ENCODE measurements around the gene SEMA6B.

Gene SEMA6B

DNA sequence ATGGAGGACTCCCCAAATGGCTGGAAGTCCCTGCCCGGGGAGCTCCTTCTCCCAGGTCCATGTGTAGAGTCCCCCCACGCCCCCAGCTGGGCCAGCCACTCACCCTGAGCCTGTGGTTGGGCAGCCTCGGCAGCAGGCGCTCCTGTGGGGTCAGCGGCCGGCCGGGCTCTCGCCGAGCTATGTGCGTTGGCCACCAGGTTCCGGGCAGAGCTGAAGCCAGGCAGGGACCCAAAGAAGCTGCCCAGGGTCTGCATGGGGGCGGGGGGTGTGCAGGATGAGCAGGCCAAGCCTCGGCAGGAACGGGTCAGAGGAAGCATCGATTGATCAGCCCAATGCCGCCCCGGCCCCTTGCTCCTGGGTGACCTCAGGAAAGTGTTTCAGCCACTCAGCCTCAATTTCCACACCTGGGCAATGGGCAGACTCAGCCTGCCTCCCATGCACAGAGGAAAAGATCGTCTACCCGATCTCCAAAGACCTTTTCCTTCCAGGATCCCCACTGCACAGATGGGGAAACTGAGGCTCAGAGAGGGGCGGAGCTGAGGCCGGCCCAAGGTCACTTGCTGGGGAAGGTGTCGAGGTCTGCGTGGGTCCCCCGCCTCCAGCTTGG lies 41.9 kb downstream of the SEMA6B start:
- Mint-ChIP-seq H3K36me3 (ENCODE audit: low read depth) (no peaks in the 10 kb centered on the region), H3K4me1 (peaks cover 11% of the 10 kb centered on the region), H3K9me3 (no peaks in the 10 kb centered on the region), H3K4me3 (no peak overlapping the region), H3K27me3 (ENCODE audit: low read depth) (peaks cover 4% of the 10 kb centered on the region), H3K27ac (no peak overlapping the region)
- TF ChIP-seq, protein P1, sequence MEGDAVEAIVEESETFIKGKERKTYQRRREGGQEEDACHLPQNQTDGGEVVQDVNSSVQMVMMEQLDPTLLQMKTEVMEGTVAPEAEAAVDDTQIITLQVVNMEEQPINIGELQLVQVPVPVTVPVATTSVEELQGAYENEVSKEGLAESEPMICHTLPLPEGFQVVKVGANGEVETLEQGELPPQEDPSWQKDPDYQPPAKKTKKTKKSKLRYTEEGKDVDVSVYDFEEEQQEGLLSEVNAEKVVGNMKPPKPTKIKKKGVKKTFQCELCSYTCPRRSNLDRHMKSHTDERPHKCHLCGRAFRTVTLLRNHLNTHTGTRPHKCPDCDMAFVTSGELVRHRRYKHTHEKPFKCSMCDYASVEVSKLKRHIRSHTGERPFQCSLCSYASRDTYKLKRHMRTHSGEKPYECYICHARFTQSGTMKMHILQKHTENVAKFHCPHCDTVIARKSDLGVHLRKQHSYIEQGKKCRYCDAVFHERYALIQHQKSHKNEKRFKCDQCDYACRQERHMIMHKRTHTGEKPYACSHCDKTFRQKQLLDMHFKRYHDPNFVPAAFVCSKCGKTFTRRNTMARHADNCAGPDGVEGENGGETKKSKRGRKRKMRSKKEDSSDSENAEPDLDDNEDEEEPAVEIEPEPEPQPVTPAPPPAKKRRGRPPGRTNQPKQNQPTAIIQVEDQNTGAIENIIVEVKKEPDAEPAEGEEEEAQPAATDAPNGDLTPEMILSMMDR (IDR thresholded peaks at IDR 0.05; ENCODE audit: unreplicated experiment in 3 of 3), result no peak

DNA sequence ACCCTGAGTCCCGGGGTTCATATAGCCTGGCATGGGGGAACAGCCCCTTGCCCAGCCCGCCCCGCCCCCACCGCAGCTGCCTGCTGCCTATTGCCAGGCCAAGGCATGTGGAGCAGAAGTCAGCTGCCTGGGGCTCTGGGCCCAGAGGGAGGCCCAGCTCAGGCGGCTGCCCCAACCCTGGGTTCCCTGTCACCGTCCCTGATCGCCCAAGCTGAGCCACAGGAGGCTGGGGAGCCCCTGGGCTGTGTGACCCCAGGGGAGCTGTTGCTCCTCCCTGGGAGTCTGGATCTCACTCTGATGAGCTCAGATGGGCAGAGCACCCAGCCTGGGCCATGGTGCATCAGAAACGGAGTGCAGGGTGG lies 42.6 kb downstream of the SEMA6B start:
- Mint-ChIP-seq H3K4me1 (peaks cover 11% of the 10 kb centered on the region), H3K27me3 (ENCODE audit: low read depth) (peaks cover 4% of the 10 kb centered on the region), H3K9me3 (no peaks in the 10 kb centered on the region), H3K4me3 (no peak overlapping the region), H3K27ac (no peak overlapping the region), H3K36me3 (ENCODE audit: low read depth) (no peaks in the 10 kb centered on the region)
- TF ChIP-seq, protein P1 (IDR thresholded peaks at IDR 0.05; ENCODE audit: unreplicated experiment in 3 of 3), result no peak

DNA sequence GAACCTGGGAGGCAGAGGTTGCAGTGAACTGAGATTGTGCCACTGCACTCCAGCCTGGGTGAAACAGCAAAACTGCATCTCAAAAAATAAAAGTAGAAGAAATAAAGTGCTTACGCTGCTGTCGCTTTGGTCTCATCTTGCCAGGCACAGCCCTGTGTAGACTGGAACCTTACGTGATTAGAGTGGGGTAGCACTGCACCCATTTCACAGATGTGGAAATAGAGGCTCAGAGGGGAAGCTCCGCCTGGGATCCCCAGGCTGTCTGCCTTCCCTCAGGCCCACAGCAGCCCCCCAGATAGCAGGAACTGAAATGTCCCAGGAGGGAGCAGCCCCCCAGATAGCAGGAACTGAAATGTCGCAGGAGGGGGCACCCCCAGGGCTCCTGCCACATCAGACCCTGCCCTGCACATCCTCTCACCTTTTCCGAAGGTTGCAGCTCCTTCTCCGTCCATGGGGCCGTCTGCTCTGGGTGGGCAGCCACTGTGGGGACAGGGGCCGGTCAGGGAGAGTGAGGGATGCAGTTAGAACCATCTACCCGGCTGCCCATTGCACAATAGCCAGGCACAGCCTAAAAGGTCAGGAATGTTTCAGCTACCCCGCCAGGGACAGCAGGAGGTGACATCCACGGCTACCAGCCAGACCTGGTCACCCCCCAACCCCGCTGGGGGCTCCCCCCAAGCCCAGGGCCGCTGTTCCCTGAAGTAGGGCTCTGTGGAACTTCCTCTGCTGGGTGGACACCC lies 43.1 kb downstream of the SEMA6B start:
- Mint-ChIP-seq H3K27ac (no peak overlapping the region), H3K4me3 (no peak overlapping the region), H3K4me1 (peaks cover 11% of the 10 kb centered on the region), H3K36me3 (ENCODE audit: low read depth) (no peaks in the 10 kb centered on the region), H3K9me3 (no peaks in the 10 kb centered on the region), H3K27me3 (ENCODE audit: low read depth) (peaks cover 1% of the 10 kb centered on the region)
- TF ChIP-seq, protein P1 (IDR thresholded peaks at IDR 0.05; ENCODE audit: unreplicated experiment in 3 of 3), result no peak

DNA sequence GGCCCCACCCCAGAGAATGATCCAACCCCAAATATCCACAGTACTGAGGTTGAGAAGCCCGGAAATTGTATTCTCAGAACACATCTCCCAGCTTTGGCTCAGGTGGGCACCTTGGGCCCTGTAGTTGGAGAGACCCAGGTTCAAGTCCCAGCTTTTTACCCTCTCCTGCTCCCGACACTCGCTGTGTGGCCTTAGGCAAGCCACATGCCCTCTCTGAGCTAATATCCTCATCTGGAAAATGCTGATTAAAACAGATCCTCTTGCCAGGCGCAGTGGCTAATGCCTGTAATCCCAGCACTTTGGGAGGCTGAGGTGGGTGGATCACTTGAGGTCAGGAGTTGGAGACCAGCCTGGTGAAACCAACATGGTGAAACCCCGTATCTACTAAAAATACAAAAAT lies 43.8 kb downstream of the SEMA6B start:
- Mint-ChIP-seq H3K9me3 (no peaks in the 10 kb centered on the region), H3K27ac (no peak overlapping the region), H3K4me3 (no peak overlapping the region), H3K27me3 (ENCODE audit: low read depth) (no peaks in the 10 kb centered on the region), H3K4me1 (peaks cover 11% of the 10 kb centered on the region), H3K36me3 (ENCODE audit: low read depth) (no peaks in the 10 kb centered on the region)
- TF ChIP-seq, protein P1 (IDR thresholded peaks at IDR 0.05; ENCODE audit: unreplicated experiment in 3 of 3), result no peak

DNA sequence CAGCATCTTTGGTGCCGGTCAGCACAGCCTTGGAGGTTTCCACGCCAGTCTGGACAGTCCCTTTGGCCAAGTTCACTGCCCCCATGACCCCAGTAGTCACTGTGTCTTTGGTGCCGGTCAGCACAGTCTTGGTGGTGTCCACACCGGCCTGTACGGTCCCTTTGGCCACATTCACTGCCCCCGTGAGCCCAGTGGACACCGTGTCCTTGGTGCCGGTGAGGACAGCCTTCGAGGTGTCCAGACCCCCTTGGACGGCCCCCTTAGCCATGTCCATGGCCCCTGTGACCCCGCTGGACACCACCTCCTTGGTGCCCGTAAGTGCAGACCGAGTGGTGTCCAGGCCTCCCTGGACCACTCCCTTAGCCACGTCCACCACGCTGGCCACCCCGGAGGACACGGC lies 46.2 kb downstream of the SEMA6B start:
- Mint-ChIP-seq H3K36me3 (ENCODE audit: low read depth) (no peaks in the 10 kb centered on the region), H3K4me1 (no peaks in the 10 kb centered on the region), H3K27me3 (ENCODE audit: low read depth) (no peaks in the 10 kb centered on the region)

More for the DNA sequence above, 46.2 kb downstream of the SEMA6B start:
- Mint-ChIP-seq H3K9me3 (no peaks in the 10 kb centered on the region), H3K4me3 (no peak overlapping the region), H3K27ac (no peak overlapping the region)
- TF ChIP-seq, protein P1 (IDR thresholded peaks at IDR 0.05; ENCODE audit: unreplicated experiment in 3 of 3), result no peak
